Stimulated activated CD8-positive, alpha-beta memory T cell treated with anti-CD3 and anti-CD28 coated beads, Interleukin-7, amount 100 ng/mL, for 1 hour (primary cell): ENCODE measurements around the gene PCDHGA8.
"Not testable (repeated sequence)": the region's sequence is repeated elsewhere in the genome, so short reads cannot be mapped to it uniquely, and the experiment has no call there.

Experiments
- DNase-seq, 2 donors: peaks; one replicate each; pipeline ENCODE4 v3.0.0-alpha.2; 2020; ENCODE audit warnings: low read depth in 2 of 2

PCDHGA8 gene

GRCh38 chr5:141371572-141372475 lies 20.6 kb upstream of the PCDHGA8 start:
- no peak for DNase-seq

- DNase-seq, result no peak
Measured at GRCh38 chr5:141373673-141374317, 18.6 kb upstream of the PCDHGA8 start, which contains the start of gene PCDHGA6. Gene PCDHGA6, plus strand, starts transcription at chr5:141373891. Its CDS starts 193 bp downstream, at chr5:141374084.

GRCh38 chr5:141374627-141375026 lies 17.8 kb upstream of the PCDHGA8 start:
- no peak for DNase-seq

- not testable (repeated sequence) for DNase-seq
Measured at GRCh38 chr5:141375444-141376155, 16.8 kb upstream of the PCDHGA8 start.

GRCh38 chr5:141382469-141383294 lies 9.8 kb upstream of the PCDHGA8 start, which contains the start of gene PCDHGA7:
Gene PCDHGA7, plus strand, starts transcription at chr5:141382742. Its CDS starts 158 bp downstream, at chr5:141382900.
- DNase-seq, result no peak

GRCh38 chr5:141383345-141383744 lies 9.1 kb upstream of the PCDHGA8 start:
- no peak for DNase-seq

- DNase-seq, result no peak
Measured at GRCh38 chr5:141384471-141385267, 7.8 kb upstream of the PCDHGA8 start.

GRCh38 chr5:141387557-141388311 lies 4.7 kb upstream of the PCDHGA8 start, which contains the start of gene PCDHGB4:
Gene PCDHGB4, plus strand, starts transcription at chr5:141387698. Its CDS starts 187 bp downstream, at chr5:141387885.
- DNase-seq, result not testable (repeated sequence)

GRCh38 chr5:141388661-141389060 lies 3.8 kb upstream of the PCDHGA8 start:
- DNase-seq, result no peak

- DNase-seq, result no peak
Measured at GRCh38 chr5:141389153-141390042, 3.0 kb upstream of the PCDHGA8 start.

- DNase-seq, result no peak
Measured at GRCh38 chr5:141393267-141393666, 834 bp downstream of the PCDHGA8 start.

GRCh38 chr5:141394401-141395187 lies 2.2 kb downstream of the PCDHGA8 start:
- not testable (repeated sequence) for DNase-seq

- not testable (repeated sequence) for DNase-seq
Measured at GRCh38 chr5:141397756-141398551, 5.5 kb downstream of the PCDHGA8 start, which contains the start of gene PCDHGB5. Gene PCDHGB5, plus strand, starts transcription at chr5:141397947. Its CDS starts 181 bp downstream, at chr5:141398128.

GRCh38 chr5:141398608-141399007 lies 6.2 kb downstream of the PCDHGA8 start:
- DNase-seq, result no peak

GRCh38 chr5:141399555-141400258 lies 7.3 kb downstream of the PCDHGA8 start:
- no peak for DNase-seq
